ENCODE measurements around the gene ZNF414. TPM values are rescaled to one million over a fixed set of nuclear protein-coding genes. Genes with fewer than 3 reads are reported as not detected.
A peak's percentile ranks its signal among the peaks of the same experiment; 100 is the strongest.

ZNF414 gene
- total and polyA plus RNA-seq, 2 of the 4 experiments (the other 2 are of a cell fraction), result 3.2 to 14.2 TPM

GRCh38 chr19:8494158-8494557 lies 19.8 kb downstream of the ZNF414 start:
- no peak overlapping the region for H3K27ac ChIP-seq (ENCODE audit: insufficient read depth, low read length)
- H4K5ac ChIP-seq (ENCODE audit: low read depth, low read length), result no peak overlapping the region
- CTCF ChIA-PET, result no interaction called here
- 0 out of 4 replicates have a peak, but pooled peaks cover 0 to 3% of the 10 kb centered on the region in 2 experiments for H3K79me1 ChIP-seq (ENCODE audit: low read depth in 1 of 2, low read length in 2 of 2)
- ATAC-seq (ENCODE audit: low read depth) (no peak), DNase-seq (no peak)
- intact Hi-C loops (cut with micrococcal nuclease) (no loop called here), in situ Hi-C loops (cut with MboI; ENCODE audit: low sequenced_read_pairs) (no loop called here), dilution Hi-C loops (cut with HindIII; ENCODE audit: low sequenced_read_pairs, unreplicated experiment) (no loop called here)
- H3K23ac ChIP-seq (ENCODE audit: low read depth, low read length), result no peak overlapping the region
- H4K8ac ChIP-seq (ENCODE audit: low read depth in 2 of 2, low read length in 2 of 2), result no peak overlapping the region
- H2BK15ac ChIP-seq (ENCODE audit: low read depth, low read length), result no peak overlapping the region
- no peak overlapping the region for H4K91ac ChIP-seq (ENCODE audit: insufficient read depth, low read depth, low read length)
- no peaks in the 10 kb centered on the region for H3K27me3 ChIP-seq (ENCODE audit: control insufficient read depth, insufficient read depth, low read length)
- no CpG with 5 or more reads among the region's 7 CpGs for WGBS, 2 experiments (ENCODE audit: extremely low coverage in 2 of 2, insufficient read length in 1 of 2)
- no peaks in the 10 kb centered on the region for H3K9me3 ChIP-seq (ENCODE audit: control insufficient read depth, insufficient read depth, low read length)
- peak overlapping the region; percentile 1 for H2AFZ ChIP-seq (replicated peaks; ENCODE audit: low read length, poor library complexity)
- H2BK120ac ChIP-seq (ENCODE audit: low read depth, low read length), result no peak overlapping the region
- no peak overlapping the region for H3K4ac ChIP-seq (ENCODE audit: low read depth, low read length)
- no peaks in the 10 kb centered on the region for H3K9me1 ChIP-seq (ENCODE audit: insufficient read depth, low read length)
- H3K56ac ChIP-seq (ENCODE audit: extremely low read depth, insufficient read depth, low read length), result no peak overlapping the region
- no peak overlapping the region for H2AK5ac ChIP-seq (ENCODE audit: low read depth, low read length)
- peak overlapping the region; percentile 13 for H2AK9ac ChIP-seq (replicated peaks; ENCODE audit: low read depth, low read length, poor library complexity)
- no peaks in the 10 kb centered on the region; the same call in none of the 2 replicates for H4K20me1 ChIP-seq (ENCODE audit: insufficient read depth, low read length)
- no peak overlapping the region for H3K4me2 ChIP-seq (ENCODE audit: low read depth, low read length)
- no peak overlapping the region for H3K14ac ChIP-seq (replicated peaks; ENCODE audit: low read depth, low read length)
- H3K9ac ChIP-seq (ENCODE audit: low read depth, low read length), result no peak overlapping the region
- H3K36me3 ChIP-seq (ENCODE audit: control insufficient read depth, insufficient read depth, low read length), result peaks cover 15% of the 10 kb centered on the region
- no peak overlapping the region for H3K4me3 ChIP-seq (ENCODE audit: insufficient read depth, low read depth, low read length)
- POLR2A ChIA-PET (ENCODE audit: unreplicated experiment), result no interaction called here
- no peaks in the 10 kb centered on the region; the same call in 1 of the 2 replicates for H3K4me1 ChIP-seq (ENCODE audit: control insufficient read depth, insufficient read depth, low read length)
- BruUV-seq (replicated peaks), result no TSS peak
- H2BK20ac ChIP-seq (ENCODE audit: low read depth, low read length), result no peak overlapping the region
- H2BK5ac ChIP-seq (ENCODE audit: low read depth, low read length, poor library complexity, severe bottlenecking), result no peak overlapping the region
- no peak overlapping the region for H3K18ac ChIP-seq (ENCODE audit: low read depth, low read length)
- TF ChIP-seq, protein P1, sequence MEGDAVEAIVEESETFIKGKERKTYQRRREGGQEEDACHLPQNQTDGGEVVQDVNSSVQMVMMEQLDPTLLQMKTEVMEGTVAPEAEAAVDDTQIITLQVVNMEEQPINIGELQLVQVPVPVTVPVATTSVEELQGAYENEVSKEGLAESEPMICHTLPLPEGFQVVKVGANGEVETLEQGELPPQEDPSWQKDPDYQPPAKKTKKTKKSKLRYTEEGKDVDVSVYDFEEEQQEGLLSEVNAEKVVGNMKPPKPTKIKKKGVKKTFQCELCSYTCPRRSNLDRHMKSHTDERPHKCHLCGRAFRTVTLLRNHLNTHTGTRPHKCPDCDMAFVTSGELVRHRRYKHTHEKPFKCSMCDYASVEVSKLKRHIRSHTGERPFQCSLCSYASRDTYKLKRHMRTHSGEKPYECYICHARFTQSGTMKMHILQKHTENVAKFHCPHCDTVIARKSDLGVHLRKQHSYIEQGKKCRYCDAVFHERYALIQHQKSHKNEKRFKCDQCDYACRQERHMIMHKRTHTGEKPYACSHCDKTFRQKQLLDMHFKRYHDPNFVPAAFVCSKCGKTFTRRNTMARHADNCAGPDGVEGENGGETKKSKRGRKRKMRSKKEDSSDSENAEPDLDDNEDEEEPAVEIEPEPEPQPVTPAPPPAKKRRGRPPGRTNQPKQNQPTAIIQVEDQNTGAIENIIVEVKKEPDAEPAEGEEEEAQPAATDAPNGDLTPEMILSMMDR (conservative IDR thresholded peaks at IDR 0.05; ENCODE audit: low read depth, low read length), result no peak
- TF ChIP-seq NFE2L2 (IDR thresholded peaks at IDR 0.05; ENCODE audit: low read depth, low read length) (no peak), RAD21 (IDR thresholded peaks at IDR 0.05; ENCODE audit: low read length) (no peak), RCOR1 (IDR thresholded peaks at IDR 0.05; ENCODE audit: insufficient replicate concordance, low read length) (no peak), SMC3 (IDR thresholded peaks at IDR 0.05; ENCODE audit: low read depth, low read length) (no peak), POLR2A (IDR thresholded peaks at IDR 0.05; ENCODE audit: low read depth, low read length) (no peak), BHLHE40 (IDR thresholded peaks at IDR 0.05; ENCODE audit: low read depth, low read length) (no peak), FOS (IDR thresholded peaks at IDR 0.05; ENCODE audit: low read depth, low read length) (no peak), MAFK (IDR thresholded peaks at IDR 0.05; ENCODE audit: low read depth, low read length) (no peak), CEBPB (IDR thresholded peaks at IDR 0.05; ENCODE audit: low read depth, low read length) (no peak)

Measured in IMR-90 (cell line).